Parathyroid adenoma (tissue), 2 donors: ENCODE data around the gene CRABP2.

Experiments
- H2AFZ ChIP-seq: fragments of 300-600 bp; sonication (generic); one replicate; pipeline ENCODE4 v1.7.0; 2017; ENCODE audit warnings: antibody characterized with exemption, mild to moderate bottlenecking
- H3K27ac ChIP-seq: fragments of 300-600 bp; sonication (generic); one replicate; pipeline ENCODE4 v1.7.0; 2017
- H3K27me3 ChIP-seq: fragments of 300-600 bp; sonication (generic); one replicate; pipeline ENCODE4 v1.7.0; 2017; ENCODE audit warnings: low read length; ENCODE audit not compliant: control insufficient read depth, insufficient read depth
- H3K36me3 ChIP-seq: fragments of 300-600 bp; sonication (generic); one replicate; pipeline ENCODE4 v1.7.0; 2017; ENCODE audit warnings: low read length; ENCODE audit not compliant: control insufficient read depth, insufficient read depth
- H3K4me1 ChIP-seq: fragments of 300-600 bp; sonication (generic); one replicate; pipeline ENCODE4 v1.7.0; 2017; ENCODE audit warnings: control low read depth
- H3K4me2 ChIP-seq: fragments of 300-600 bp; sonication (generic); one replicate; pipeline ENCODE4 v1.7.0; 2017; ENCODE audit warnings: low read length
- H3K4me3 ChIP-seq: fragments of 300-600 bp; sonication (generic); one replicate; pipeline ENCODE4 v1.7.0; 2017; ENCODE audit warnings: low read depth, low read length
- H3K79me2 ChIP-seq: fragments of 300-600 bp; sonication (generic); one replicate; pipeline ENCODE4 v1.7.0; 2017; ENCODE audit warnings: control low read depth
- H3K9ac ChIP-seq: fragments of 300-600 bp; sonication (generic); one replicate; pipeline ENCODE4 v1.7.0; 2017; ENCODE audit warnings: mild to moderate bottlenecking
- H3K9me3 ChIP-seq: fragments of 300-600 bp; sonication (generic); one replicate; pipeline ENCODE4 v1.7.0; 2017; ENCODE audit warnings: low read length; ENCODE audit not compliant: control insufficient read depth
- CTCF ChIP-seq: fragments of 300-600 bp; sonication (generic); IDR thresholded peaks from one replicate; pipeline ENCODE4 v1.7.0; 2017; ENCODE audit warnings: antibody characterized with exemption, mild to moderate bottlenecking
- donor health status: primary hyperparathyroidism.

Gene CRABP2

GRCh38 chr1:156705321-156705917 is at the start of gene CRABP2:
CRABP2 (minus strand) TSS chr1:156705583; CDS start chr1:156705446, 137 bp downstream.
- H2AFZ ChIP-seq = peak within 1 kb of the TSS; percentile 87
- H3K4me1 ChIP-seq = peaks cover 16% of the 10 kb centered on the region
- peak within 1 kb of the TSS; percentile 70 for H3K4me3 ChIP-seq
- H3K9ac ChIP-seq = no peak within 1 kb of the TSS
- no peak for TF ChIP-seq CTCF
- H3K36me3 ChIP-seq = no peaks in the 10 kb centered on the region
- no peaks in the 10 kb centered on the region for H3K79me2 ChIP-seq
- H3K27me3 ChIP-seq = no peaks in the 10 kb centered on the region
- peak within 1 kb of the TSS; percentile 88 for H3K4me2 ChIP-seq
- H3K27ac ChIP-seq = peak within 1 kb of the TSS; percentile 68
- H3K9me3 ChIP-seq = no peaks in the 10 kb centered on the region

- no peak overlapping the region for H3K4me2 ChIP-seq
- no peaks in the 10 kb centered on the region for H3K27me3 ChIP-seq
- no peak for TF ChIP-seq CTCF
- H3K79me2 ChIP-seq = peaks cover 16% of the 10 kb centered on the region
- peaks cover 3% of the 10 kb centered on the region for H3K4me1 ChIP-seq
- no peak overlapping the region for H3K9ac ChIP-seq
- no peak overlapping the region for H2AFZ ChIP-seq
- H3K27ac ChIP-seq = no peak overlapping the region
- no peaks in the 10 kb centered on the region for H3K9me3 ChIP-seq
- no peak overlapping the region for H3K4me3 ChIP-seq
- no peaks in the 10 kb centered on the region for H3K36me3 ChIP-seq
Observed at GRCh38 chr1:156754219-156754618, 48.8 kb upstream of the CRABP2 start.

GRCh38 chr1:156752843-156753482 is 47.6 kb upstream of the CRABP2 start:
- peaks cover 11% of the 10 kb centered on the region for H3K4me1 ChIP-seq
- TF ChIP-seq CTCF = no peak
- H3K9me3 ChIP-seq = no peaks in the 10 kb centered on the region
- no peaks in the 10 kb centered on the region for H3K27me3 ChIP-seq
- peak overlapping the region; percentile 88 for H3K27ac ChIP-seq
- H3K4me3 ChIP-seq = peak overlapping the region; percentile 94
- H3K79me2 ChIP-seq = peaks cover 27% of the 10 kb centered on the region
- no peaks in the 10 kb centered on the region for H3K36me3 ChIP-seq
- H2AFZ ChIP-seq = no peak overlapping the region
- no peak overlapping the region for H3K9ac ChIP-seq
- peak overlapping the region; percentile 67 for H3K4me2 ChIP-seq

DNA sequence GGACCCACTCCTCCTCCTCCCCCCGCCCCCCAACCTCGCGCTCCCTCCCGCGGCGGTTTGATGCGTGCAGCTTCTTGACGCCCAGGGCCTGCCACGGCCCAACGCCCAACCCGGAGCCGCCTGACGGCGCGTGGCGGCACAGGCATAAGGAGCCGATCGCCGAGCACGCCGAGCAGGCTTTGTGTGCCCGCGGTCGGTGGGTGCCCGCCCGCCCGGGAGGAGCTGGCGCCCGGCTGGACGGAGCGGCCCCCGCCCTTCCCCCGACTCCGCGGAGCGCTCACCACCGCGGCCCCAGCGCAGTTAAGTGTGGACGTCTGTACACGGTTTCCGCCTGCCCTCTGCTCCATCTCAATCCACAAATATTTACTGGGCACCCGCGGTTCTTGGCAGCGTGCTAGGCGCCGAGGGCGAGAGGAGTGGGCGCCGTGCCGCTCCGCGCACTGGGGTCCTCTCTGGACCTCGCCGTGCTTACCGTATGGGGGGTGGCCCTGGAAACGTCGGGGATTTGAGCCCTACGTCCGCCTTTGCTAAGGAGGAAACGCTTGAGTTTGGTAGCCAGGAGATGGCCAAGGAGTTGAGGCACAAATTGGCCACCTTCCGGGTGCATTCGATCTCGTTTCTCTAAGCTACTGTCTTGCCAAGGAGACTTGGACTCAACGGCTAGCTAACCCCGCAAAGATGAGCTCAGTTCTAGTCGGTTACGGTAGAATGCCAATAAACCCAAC is 46.5 kb upstream of the CRABP2 start:
- Histone ChIP-seq H3K9me3 (no peaks in the 10 kb centered on the region), H2AFZ (peak overlapping the region; percentile 87), H3K27me3 (no peaks in the 10 kb centered on the region), H3K36me3 (no peaks in the 10 kb centered on the region), H3K4me1 (peaks cover 16% of the 10 kb centered on the region), H3K9ac (no peak overlapping the region), H3K4me2 (peak overlapping the region; percentile 67), H3K4me3 (peak overlapping the region; percentile 94), H3K27ac (peak overlapping the region; percentile 88), H3K79me2 (peaks cover 31% of the 10 kb centered on the region)
- no peak for TF ChIP-seq CTCF
